ENCODE measurements around the gene RTN4R.

The RTN4R gene

DNA sequence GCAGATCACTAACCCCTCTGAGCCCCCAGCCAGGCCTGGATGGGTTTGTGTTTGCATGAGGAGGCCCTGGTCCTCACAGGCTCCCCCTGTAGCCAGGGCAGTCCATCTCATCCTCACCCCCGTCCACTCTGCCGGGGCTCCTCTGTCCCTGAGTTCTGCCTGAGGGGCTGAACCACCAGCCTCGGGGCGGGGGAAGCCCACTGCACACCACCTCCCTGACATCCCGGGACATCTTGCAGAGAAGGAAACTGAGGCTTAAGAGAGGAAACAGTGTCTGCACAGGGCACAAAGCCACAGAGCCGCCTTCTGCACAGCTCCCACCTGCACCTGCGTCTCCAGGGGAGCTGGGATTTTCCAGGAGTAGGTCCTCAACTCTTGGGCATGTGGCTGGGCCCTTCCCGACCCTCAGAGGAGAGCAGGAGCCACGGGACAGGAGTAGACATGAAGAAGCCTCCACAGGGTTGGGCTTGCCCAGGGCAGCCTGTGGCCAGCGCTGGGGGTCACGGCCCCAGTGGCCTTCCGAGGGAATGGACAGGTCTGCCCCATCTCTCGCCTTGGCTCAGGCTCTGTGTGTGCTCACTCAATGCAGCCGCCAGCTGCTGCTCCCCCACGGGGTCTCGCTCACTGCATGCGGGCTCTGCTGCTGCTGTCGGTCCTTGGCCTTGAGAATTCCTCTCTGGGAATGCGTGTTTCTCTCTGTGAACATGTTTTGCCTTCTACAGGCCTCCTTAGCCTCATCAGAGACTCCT is 71.8 kb downstream of the RTN4R start:
- DNase-seq, result no peak

DNA sequence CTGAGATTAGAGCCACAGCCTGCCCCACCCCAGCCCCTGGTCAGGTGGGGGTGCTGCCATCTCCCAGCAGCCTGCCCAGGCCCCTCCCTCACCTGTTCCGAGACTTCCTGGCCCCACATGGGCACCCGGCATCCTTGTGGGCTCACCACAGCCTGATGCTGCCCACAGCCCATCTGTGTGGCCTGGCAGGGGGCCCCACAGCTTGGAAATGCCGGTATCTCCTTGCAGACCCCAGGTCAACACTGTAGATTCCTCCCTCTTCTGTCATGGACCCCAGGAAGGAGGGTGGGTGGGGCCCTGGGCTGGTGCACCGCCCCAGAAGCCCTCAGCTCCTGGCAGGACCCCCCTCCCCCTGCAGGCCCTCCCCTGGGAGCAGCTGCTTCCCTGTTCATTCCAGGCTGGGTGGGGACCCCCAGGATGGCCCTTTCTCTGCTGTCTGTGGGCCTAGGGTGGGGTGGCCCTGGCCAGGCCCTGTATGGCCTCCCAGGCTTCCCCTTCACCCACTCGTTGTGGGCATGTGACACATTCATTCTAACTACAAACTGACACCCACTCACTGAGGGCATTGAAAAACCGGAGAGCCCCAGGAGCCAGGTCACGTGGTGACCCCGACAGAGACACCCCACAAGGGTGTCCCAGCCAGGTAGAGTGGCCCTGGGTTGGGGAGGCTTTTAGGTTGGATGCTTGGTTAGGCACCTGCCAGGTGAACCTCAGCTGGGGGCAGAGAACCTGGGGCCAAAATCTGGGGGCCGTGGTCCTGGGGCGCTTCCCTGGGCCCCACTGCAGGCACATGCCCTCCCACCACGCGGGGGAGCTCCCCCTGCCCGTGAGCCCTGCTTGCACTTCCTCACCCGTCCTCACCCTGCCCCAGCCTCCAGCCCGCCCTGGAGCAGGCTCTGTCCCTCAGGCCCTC is 73.2 kb downstream of the RTN4R start:
- DNase-seq, result no peak

- DNase-seq, result no peak
Measured at GRCh38 chr22:20193761-20194494, 74.2 kb downstream of the RTN4R start.

GRCh38 chr22:20192972-20193760 is 75.0 kb downstream of the RTN4R start:
- no peak for DNase-seq

GRCh38 chr22:20192293-20192971 is 75.7 kb downstream of the RTN4R start:
- DNase-seq, result no peak

DNA sequence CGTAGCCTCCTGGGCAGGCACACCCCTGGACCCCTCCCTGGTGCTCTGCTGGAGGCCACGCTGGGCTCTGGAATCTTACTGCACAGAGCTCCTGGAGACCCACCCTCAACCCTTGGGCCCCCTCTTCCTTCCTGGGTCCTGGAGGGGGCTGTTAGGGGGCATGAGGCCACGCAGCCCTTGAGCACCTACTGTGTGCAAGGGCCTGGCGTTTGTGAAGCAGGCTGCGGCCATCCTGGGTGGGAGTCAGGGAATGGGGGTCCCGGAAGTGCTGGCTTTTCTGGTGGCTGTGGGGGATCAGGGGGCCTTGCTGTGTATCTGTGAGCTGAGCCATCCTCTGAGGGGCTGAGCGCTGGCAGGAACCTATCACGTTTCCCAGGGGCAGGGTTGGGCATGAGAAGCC is 76.3 kb downstream of the RTN4R start:
- no peak for DNase-seq
